H9 (cell line): ENCODE results near the gene RBFOX2. TPM values are rescaled to one million over a fixed set of nuclear protein-coding genes. Genes with fewer than 3 reads are reported as not detected.

ENCODE experiments used
- DNase-seq: peaks from one replicate; pipeline ENCODE4 v3.0.0-alpha.2; 2017
- H2AFZ ChIP-seq: one replicate; pipeline ENCODE4 v1.6.1; 2013; ENCODE audit warnings: mild to moderate bottlenecking, low read length, control low read depth, moderate library complexity
- H2AK5ac ChIP-seq: 2 replicates; pipeline ENCODE4 v1.6.1; 2013; ENCODE audit warnings: low read length, control low read depth, mixed read lengths; ENCODE audit not compliant: insufficient read length
- H2BK120ac ChIP-seq: one replicate; pipeline ENCODE4 v1.6.1; 2013; ENCODE audit warnings: low read depth, mild to moderate bottlenecking, low read length, control low read depth, inconsistent platforms; ENCODE audit not compliant: poor library complexity, severe bottlenecking
- H2BK12ac ChIP-seq: 2 replicates; pipeline ENCODE4 v1.6.1; 2013; ENCODE audit warnings: low read length, control low read depth, mixed read lengths, low read depth; ENCODE audit not compliant: insufficient read length
- H2BK15ac ChIP-seq: 2 replicates; pipeline ENCODE4 v1.6.1; 2013; ENCODE audit warnings: low read depth, low read length, control low read depth
- H2BK20ac ChIP-seq: one replicate; pipeline ENCODE4 v1.6.1; 2013; ENCODE audit warnings: low read depth, mild to moderate bottlenecking, low read length, control low read depth, inconsistent platforms; ENCODE audit not compliant: poor library complexity, severe bottlenecking
- H2BK5ac ChIP-seq: 2 replicates; pipeline ENCODE4 v1.6.1; 2013; ENCODE audit warnings: low read length, control low read depth, mixed read lengths; ENCODE audit not compliant: insufficient read length
- H3K14ac ChIP-seq: 2 replicates; pipeline ENCODE4 v1.6.1; 2013; ENCODE audit warnings: low read length, control low read depth; ENCODE audit not compliant: insufficient read depth
- H3K18ac ChIP-seq: 2 replicates; pipeline ENCODE4 v1.6.1; 2013; ENCODE audit warnings: low read depth, mild to moderate bottlenecking, mixed read lengths, low read length, control low read depth; ENCODE audit not compliant: insufficient read length
- H3K23ac ChIP-seq: 2 replicates; pipeline ENCODE4 v1.6.1; 2013; ENCODE audit warnings: low read length, control low read depth, mixed read lengths, low read depth; ENCODE audit not compliant: insufficient read length
- H3K23me2 ChIP-seq: 2 replicates; pipeline ENCODE4 v1.6.1; 2013; ENCODE audit warnings: low read depth, mild to moderate bottlenecking, mixed read lengths, low read length, control low read depth; ENCODE audit not compliant: insufficient read length, poor library complexity, severe bottlenecking
- H3K27ac ChIP-seq: 2 replicates; pipeline ENCODE4 v1.5.1; 2013; ENCODE audit warnings: low read length, control low read depth, mixed read lengths, low read depth; ENCODE audit not compliant: insufficient read length
- H3K27me3 ChIP-seq: 2 replicates; pipeline ENCODE4 v1.6.1; 2013; ENCODE audit warnings: low read length, control low read depth, inconsistent platforms; ENCODE audit not compliant: insufficient read depth
- H3K4ac ChIP-seq: 2 replicates; pipeline ENCODE4 v1.6.1; 2013; ENCODE audit warnings: low read depth, mild to moderate bottlenecking, control low read depth, inconsistent platforms, low read length, moderate library complexity
- H3K4me1 ChIP-seq: 2 replicates; pipeline ENCODE4 v1.6.1; 2013; ENCODE audit warnings: low read length, control low read depth, inconsistent platforms; ENCODE audit not compliant: insufficient read depth
- H3K4me2 ChIP-seq: 2 replicates; pipeline ENCODE4 v1.6.1; 2013; ENCODE audit warnings: low read length, control low read depth, mixed read lengths; ENCODE audit not compliant: insufficient read length, insufficient read depth
- H3K56ac ChIP-seq: 2 replicates; pipeline ENCODE4 v1.6.1; 2013; ENCODE audit warnings: low read depth, mild to moderate bottlenecking, mixed read lengths, low read length, control low read depth; ENCODE audit not compliant: insufficient read length
- H3K79me1 ChIP-seq: 2 replicates; pipeline ENCODE4 v1.6.1; 2013; ENCODE audit warnings: low read depth, mild to moderate bottlenecking, moderate library complexity, low read length, control low read depth, inconsistent platforms; ENCODE audit not compliant: insufficient read depth, poor library complexity, severe bottlenecking
- H3K79me2 ChIP-seq: 2 replicates; pipeline ENCODE4 v1.6.1; 2013; ENCODE audit warnings: low read length, control low read depth, inconsistent platforms; ENCODE audit not compliant: insufficient read depth
- H3K9ac ChIP-seq: 2 replicates; pipeline ENCODE4 v1.6.1; 2013; ENCODE audit warnings: low read length, control low read depth, mixed read lengths; ENCODE audit not compliant: insufficient read length; ENCODE audit errors: extremely low read depth
- H3K9me3 ChIP-seq: one replicate; pipeline ENCODE4 v1.6.1; 2013; ENCODE audit warnings: low read depth, low read length, inconsistent platforms; ENCODE audit not compliant: control insufficient read depth
- H3T11ph ChIP-seq: one replicate; pipeline ENCODE4 v1.6.1; 2013; ENCODE audit warnings: mild to moderate bottlenecking, low read length, control low read depth, inconsistent platforms
- H4K20me1 ChIP-seq: one replicate; pipeline ENCODE4 v1.6.1; 2013; ENCODE audit not compliant: control insufficient read depth, insufficient read length, insufficient read depth
- H4K5ac ChIP-seq: 2 replicates; pipeline ENCODE4 v1.6.1; 2013; ENCODE audit warnings: low read depth, mild to moderate bottlenecking, mixed read lengths, low read length, control low read depth; ENCODE audit not compliant: insufficient read length
- H4K8ac ChIP-seq: replicated peaks from 2 replicates; pipeline ENCODE4 v1.6.1; 2013; ENCODE audit warnings: low read length, control low read depth, mixed read lengths, low read depth; ENCODE audit not compliant: insufficient read length
- H4K91ac ChIP-seq: 2 replicates; pipeline ENCODE4 v1.6.1; 2013; ENCODE audit warnings: low read depth, mild to moderate bottlenecking, moderate library complexity, mixed read lengths, low read length, control low read depth; ENCODE audit not compliant: insufficient read length
- H3K27ac Mint-ChIP-seq, 3 experiments: 2 replicates in 2 of 3; 3 replicates in 1 of 3; pipeline ENCODE4 v1.8.0; 2020 to 2021; ENCODE audit warnings: mixed read lengths in 3 of 3, mild to moderate bottlenecking in 1 of 3, moderate library complexity in 1 of 3
- H3K27me3 Mint-ChIP-seq: 2 replicates; pipeline ENCODE4 v1.8.0; 2021; ENCODE audit warnings: low read depth, mild to moderate bottlenecking, moderate library complexity, mixed read lengths
- H3K36me3 Mint-ChIP-seq, 3 experiments: 2 replicates in 2 of 3; 3 replicates in 1 of 3; pipeline ENCODE4 v1.8.0; 2020 to 2021; ENCODE audit warnings: low read depth in 3 of 3, mixed read lengths in 3 of 3; ENCODE audit not compliant: insufficient read depth in 1 of 3
- H3K4me1 Mint-ChIP-seq, 2 experiments: 2 replicates each; pipeline ENCODE4 v1.8.0; 2020; ENCODE audit warnings: mixed read lengths in 2 of 2
- H3K4me3 Mint-ChIP-seq, 2 experiments: 2 replicates in 1 of 2; 3 replicates in 1 of 2; pipeline ENCODE4 v1.8.0; 2020 to 2021; ENCODE audit warnings: mild to moderate bottlenecking in 2 of 2, mixed read lengths in 2 of 2, moderate library complexity in 1 of 2
- H3K9me3 Mint-ChIP-seq, 2 experiments: 2 replicates in 1 of 2; 3 replicates in 1 of 2; pipeline ENCODE4 v1.8.0; 2020; ENCODE audit warnings: mild to moderate bottlenecking in 2 of 2, mixed read lengths in 2 of 2, moderate library complexity in 1 of 2
- CTCF ChIP-seq: fragments of 200-600 bp; sonication (generic); conservative IDR thresholded peaks from 3 replicates; pipeline ENCODE4 v1.8.0; 2021; ENCODE audit warnings: antibody characterized with exemption, mild to moderate bottlenecking
- WGBS: extraction: QIAGEN DNeasy Blood & Tissue Kit; methylation state at CpG from one replicate; pipeline ENCODE4 v1.1.7; 2013; ENCODE audit warnings: missing lambda C conversion rate, low lambda C conversion rate, mixed read lengths; ENCODE audit not compliant: insufficient read length; ENCODE audit errors: extremely low coverage; 5-methylcytosine and 5-hydroxymethylcytosine counted together
- total RNA-seq: library from RNA; stranded (reverse); gene quantifications from 2 replicates; pipeline ENCODE4 v1.2.1, GENCODE V29; 2021

Gene RBFOX2
- total RNA-seq, 1 experiment from 2014 or later = 84.7 TPM

GRCh38 chr22:35959121-35959800 is 69.4 kb downstream of the RBFOX2 start:
- Mint-ChIP-seq H3K4me3 (no peak overlapping the region), H3K36me3 (no peaks in the 10 kb centered on the region), H3K4me1 (peaks cover 33 to 39% of the 10 kb centered on the region in 2 experiments), H3K9me3 (no peaks in the 10 kb centered on the region), H3K27me3 (no peaks in the 10 kb centered on the region), H3K27ac (peak overlapping the region in 1 of 3 experiments; percentile 41; a peak in 1 of 7 replicates)
- Histone ChIP-seq H2AK5ac (no peak overlapping the region), H3T11ph (no peak overlapping the region), H2BK120ac (peak overlapping the region; percentile 5), H3K14ac (no peak overlapping the region), H4K20me1 (peaks cover 3% of the 10 kb centered on the region), H3K79me2 (peaks cover 15% of the 10 kb centered on the region; the same call in 1 of the 2 replicates), H2AFZ (no peak overlapping the region), H3K18ac (no peak overlapping the region), H3K27me3 (no peaks in the 10 kb centered on the region), H3K79me1 (no peaks in the 10 kb centered on the region), H3K4me2 (no peak overlapping the region), H3K9ac (no peak overlapping the region), H3K4ac (no peak overlapping the region), H3K23ac (no peak overlapping the region), H2BK15ac (no peak overlapping the region), H3K4me1 (peaks cover 11% of the 10 kb centered on the region; the same call in 1 of the 2 replicates), H4K8ac (no peak overlapping the region), H2BK20ac (no peak overlapping the region), H3K9me3 (no peaks in the 10 kb centered on the region), H3K56ac (no peak overlapping the region), H3K27ac (no peak overlapping the region), H4K91ac (no peak overlapping the region), H4K5ac (no peak overlapping the region), H2BK12ac (no peak overlapping the region), H2BK5ac (no peak overlapping the region), H3K23me2 (no peaks in the 10 kb centered on the region)
- no peak for TF ChIP-seq CTCF
- WGBS = no CpG with 5 or more reads among the region's 5 CpGs
- no peak for DNase-seq
